ENCODE measurements around the gene HIGD2A.

The HIGD2A gene, protein sequence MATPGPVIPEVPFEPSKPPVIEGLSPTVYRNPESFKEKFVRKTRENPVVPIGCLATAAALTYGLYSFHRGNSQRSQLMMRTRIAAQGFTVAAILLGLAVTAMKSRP

GRCh38 chr5:176388444-176389134 is at the start of gene HIGD2A, which contains the start of gene NOP16:
Gene HIGD2A (plus strand): TSS chr5:176388751. CDS start chr5:176388820, 69 bp downstream.
Gene NOP16 (minus strand): TSS chr5:176388598. CDS start chr5:176388539, 59 bp downstream.
- in situ Hi-C loops (cut with MboI; ENCODE audit: low sequenced_read_pairs, unreplicated experiment): no loop called here
- no peak for TF ChIP-seq CTCF (IDR thresholded peaks at IDR 0.05; ENCODE audit: borderline replicate concordance, control extremely low read depth, extremely low read depth, insufficient read depth, missing control alignments)
- DNase-seq (ENCODE audit: low spot score): peak; percentile 97

GRCh38 chr5:176339304-176339703 is 49.2 kb upstream of the HIGD2A start:
- DNase-seq (ENCODE audit: low spot score): no peak
- in situ Hi-C loops (cut with MboI; ENCODE audit: low sequenced_read_pairs, unreplicated experiment): no loop called here

GRCh38 chr5:176341325-176342157 is 47.0 kb upstream of the HIGD2A start:
- no peak for TF ChIP-seq CTCF (IDR thresholded peaks at IDR 0.05; ENCODE audit: borderline replicate concordance, control extremely low read depth, extremely low read depth, insufficient read depth, missing control alignments)
- in situ Hi-C loops (cut with MboI; ENCODE audit: low sequenced_read_pairs, unreplicated experiment): no loop called here
- no peak for DNase-seq (ENCODE audit: low spot score)

More at GRCh38 chr5:176339304-176339703, 49.2 kb upstream of the HIGD2A start:
- TF ChIP-seq CTCF (IDR thresholded peaks at IDR 0.05; ENCODE audit: borderline replicate concordance, control extremely low read depth, extremely low read depth, insufficient read depth, missing control alignments): no peak

GRCh38 chr5:176342158-176342483 is 46.4 kb upstream of the HIGD2A start:
- no peak for TF ChIP-seq CTCF (IDR thresholded peaks at IDR 0.05; ENCODE audit: borderline replicate concordance, control extremely low read depth, extremely low read depth, insufficient read depth, missing control alignments)
- DNase-seq (ENCODE audit: low spot score): no peak
- in situ Hi-C loops (cut with MboI; ENCODE audit: low sequenced_read_pairs, unreplicated experiment): no loop called here

DNA sequence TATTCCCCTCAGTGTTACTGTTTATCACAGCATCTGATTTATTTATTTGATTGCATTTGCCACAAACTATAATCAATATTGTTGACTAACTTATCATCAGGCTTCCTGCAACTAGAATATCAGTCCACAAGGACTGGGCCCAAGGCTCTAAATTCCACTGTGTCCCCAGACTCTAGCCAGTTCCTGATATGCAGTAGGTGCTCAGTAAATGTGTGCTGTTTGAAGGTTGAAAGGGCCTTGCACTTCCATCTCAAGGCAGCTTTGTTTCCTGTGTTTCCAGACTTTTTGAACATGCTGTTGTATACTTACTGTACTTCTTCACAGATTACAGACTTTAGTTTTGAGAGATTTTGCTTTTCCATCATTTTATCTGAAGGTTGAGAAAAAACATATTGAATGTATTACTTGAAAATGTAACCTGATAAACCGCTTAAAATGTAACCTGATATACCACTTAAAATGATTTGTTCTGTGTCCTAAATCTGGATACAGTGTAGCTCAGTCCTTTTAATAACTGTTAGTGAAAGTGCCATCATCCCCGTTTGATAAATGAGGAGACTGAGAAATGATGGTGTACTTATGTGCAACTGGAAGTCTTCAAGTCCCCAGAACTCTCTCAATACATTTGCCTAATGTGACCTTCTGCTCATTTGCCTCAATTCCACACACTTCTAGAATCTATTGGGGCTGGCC is 45.6 kb upstream of the HIGD2A start:
- TF ChIP-seq CTCF (IDR thresholded peaks at IDR 0.05; ENCODE audit: borderline replicate concordance, control extremely low read depth, extremely low read depth, insufficient read depth, missing control alignments): no peak
- no peak for DNase-seq (ENCODE audit: low spot score)
- in situ Hi-C loops (cut with MboI; ENCODE audit: low sequenced_read_pairs, unreplicated experiment): no loop called here

DNA sequence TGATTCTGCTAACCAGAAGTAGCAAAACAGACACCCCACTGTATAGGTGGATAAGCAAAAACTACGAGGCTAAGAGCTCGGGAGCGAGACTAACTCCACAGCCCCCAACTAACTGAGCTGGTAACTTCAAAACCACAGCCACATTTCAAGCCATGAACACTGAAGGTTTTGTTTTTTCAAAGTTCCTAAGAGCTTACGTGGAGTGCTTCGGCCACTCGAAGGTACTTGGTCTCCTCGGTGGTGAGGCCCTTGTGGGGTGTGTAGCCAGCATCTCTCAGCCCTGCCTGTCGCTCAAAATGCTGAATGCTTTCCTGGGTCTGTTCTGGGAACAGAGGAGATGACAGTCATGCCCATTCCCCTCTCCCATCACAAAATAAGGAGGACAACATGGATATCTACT is 38.1 kb upstream of the HIGD2A start:
- in situ Hi-C loops (cut with MboI; ENCODE audit: low sequenced_read_pairs, unreplicated experiment): no loop called here
- DNase-seq (ENCODE audit: low spot score): no peak
- TF ChIP-seq CTCF (IDR thresholded peaks at IDR 0.05; ENCODE audit: borderline replicate concordance, control extremely low read depth, extremely low read depth, insufficient read depth, missing control alignments): no peak

Measured in GM13976 (cell line).